ENCODE measurements around the gene INTS6. TPM values are rescaled to one million over a fixed set of nuclear protein-coding genes. Genes with fewer than 3 reads are reported as not detected.

INTS6 gene
- total and polyA plus RNA-seq, 8 donors = 10.9 to 44.8 (median 27.2) TPM

GRCh38 chr13:51341791-51342190 is 111.0 kb downstream of the INTS6 start:
- Histone ChIP-seq H3K36me3 (no peaks in the 10 kb centered on the region), H3K27me3 (no peaks in the 10 kb centered on the region), H3K27ac (no peak overlapping the region), H3K4me1 (no peaks in the 10 kb centered on the region), H3K9me3 (no peaks in the 10 kb centered on the region), H3K4me3 (no peak overlapping the region)
- WGBS, 2 donors = 96 to 100% methylated on average over 4 of the region's 4 CpGs
- no peak for DNase-seq
- TF ChIP-seq, protein P1, sequence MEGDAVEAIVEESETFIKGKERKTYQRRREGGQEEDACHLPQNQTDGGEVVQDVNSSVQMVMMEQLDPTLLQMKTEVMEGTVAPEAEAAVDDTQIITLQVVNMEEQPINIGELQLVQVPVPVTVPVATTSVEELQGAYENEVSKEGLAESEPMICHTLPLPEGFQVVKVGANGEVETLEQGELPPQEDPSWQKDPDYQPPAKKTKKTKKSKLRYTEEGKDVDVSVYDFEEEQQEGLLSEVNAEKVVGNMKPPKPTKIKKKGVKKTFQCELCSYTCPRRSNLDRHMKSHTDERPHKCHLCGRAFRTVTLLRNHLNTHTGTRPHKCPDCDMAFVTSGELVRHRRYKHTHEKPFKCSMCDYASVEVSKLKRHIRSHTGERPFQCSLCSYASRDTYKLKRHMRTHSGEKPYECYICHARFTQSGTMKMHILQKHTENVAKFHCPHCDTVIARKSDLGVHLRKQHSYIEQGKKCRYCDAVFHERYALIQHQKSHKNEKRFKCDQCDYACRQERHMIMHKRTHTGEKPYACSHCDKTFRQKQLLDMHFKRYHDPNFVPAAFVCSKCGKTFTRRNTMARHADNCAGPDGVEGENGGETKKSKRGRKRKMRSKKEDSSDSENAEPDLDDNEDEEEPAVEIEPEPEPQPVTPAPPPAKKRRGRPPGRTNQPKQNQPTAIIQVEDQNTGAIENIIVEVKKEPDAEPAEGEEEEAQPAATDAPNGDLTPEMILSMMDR (IDR thresholded peaks at IDR 0.05) = no peak
- ATAC-seq = no peak
- no peak for FAIRE-seq
- intact Hi-C loops (cut with DNase I) = no loop called here

- H3K4me3 ChIP-seq = no peak overlapping the region
- no peaks in the 10 kb centered on the region for H3K27me3 ChIP-seq
- H3K36me3 ChIP-seq = no peaks in the 10 kb centered on the region
- DNase-seq (no peak), ATAC-seq (no peak), FAIRE-seq (no peak)
- 79 to 85% methylated on average over 2 of the region's 2 CpGs for WGBS, 2 donors
- no peak overlapping the region for H3K27ac ChIP-seq
- H3K9me3 ChIP-seq = no peaks in the 10 kb centered on the region
- intact Hi-C loops (cut with DNase I) = no loop called here
- TF ChIP-seq, protein P1 (IDR thresholded peaks at IDR 0.05) = no peak
- no peaks in the 10 kb centered on the region for H3K4me1 ChIP-seq
These were observed 111.6 kb downstream of the INTS6 start for GRCh38 chr13:51341232-51341631.

DNA sequence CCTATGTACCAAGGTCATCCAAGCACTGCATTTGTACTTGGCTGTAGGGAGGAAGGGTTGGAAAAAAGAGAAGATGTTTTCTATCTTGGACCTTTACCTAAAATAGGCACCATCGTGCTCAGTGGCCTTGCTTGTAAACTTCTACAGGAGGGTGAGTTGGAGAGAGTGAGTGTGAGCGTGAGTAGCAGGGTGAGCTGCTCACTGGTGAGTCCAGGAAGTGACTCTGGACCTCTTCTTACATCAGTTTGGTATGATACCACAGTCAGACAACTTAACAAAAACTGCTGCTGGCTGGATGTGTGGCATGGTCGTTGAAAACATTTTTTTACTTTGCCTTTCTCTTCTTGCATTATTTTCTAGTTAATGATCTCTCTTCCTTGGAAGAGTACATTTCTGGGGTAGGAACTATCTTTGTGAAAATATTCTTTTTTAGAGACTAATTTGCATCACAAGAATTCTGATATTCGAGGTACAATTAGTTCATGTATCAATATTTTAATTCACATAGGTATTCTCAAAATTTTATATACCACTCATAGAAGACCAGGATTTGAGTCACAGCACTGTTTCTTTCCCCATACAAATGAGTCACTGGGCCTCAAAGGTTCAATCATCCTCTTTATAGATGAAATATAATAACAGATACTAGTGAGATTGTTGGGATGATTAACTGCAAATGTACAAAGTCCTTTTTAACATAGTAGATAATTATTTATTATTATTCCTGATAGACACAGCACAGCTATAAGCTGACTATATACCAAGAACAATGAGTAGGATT is 112.7 kb downstream of the INTS6 start:
- no peaks in the 10 kb centered on the region for H3K9me3 ChIP-seq
- TF ChIP-seq, protein P1 (IDR thresholded peaks at IDR 0.05) = no peak
- WGBS, 2 donors = 63 to 69% methylated on average over 4 of the region's 4 CpGs
- H3K27me3 ChIP-seq = no peaks in the 10 kb centered on the region
- DNase-seq (no peak), ATAC-seq (no peak), FAIRE-seq (no peak)
- H3K4me3 ChIP-seq = no peak overlapping the region
- H3K36me3 ChIP-seq = no peaks in the 10 kb centered on the region
- H3K4me1 ChIP-seq = no peaks in the 10 kb centered on the region
- H3K27ac ChIP-seq = no peak overlapping the region
- intact Hi-C loops (cut with DNase I) = no loop called here

DNA sequence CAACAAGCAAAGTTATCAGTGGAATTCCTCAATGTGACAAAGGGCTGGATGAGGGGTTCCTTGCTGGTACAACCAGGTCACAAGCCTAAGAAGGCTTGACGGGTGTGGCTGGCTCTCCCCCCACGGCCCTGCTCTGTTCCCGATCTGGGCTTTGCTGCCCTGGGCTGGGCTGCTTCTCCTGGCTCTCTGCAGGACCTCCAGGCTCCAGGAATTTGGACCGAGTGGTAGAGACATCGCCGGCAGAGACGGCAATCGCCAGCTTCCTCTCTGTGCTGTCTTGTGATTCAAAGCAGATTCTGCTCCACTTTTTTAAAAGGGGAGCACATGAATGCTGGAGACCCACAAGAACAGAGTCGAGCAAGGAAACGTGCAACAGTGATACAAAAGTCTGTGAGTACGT is 113.5 kb downstream of the INTS6 start, which contains the start of gene SERPINE3:
Gene SERPINE3 (plus strand): TSS at position 338 of the 400 bp plus-strand sequence. CDS start 1,401 bp downstream, outside the sequence.
- TF ChIP-seq, protein P1 (IDR thresholded peaks at IDR 0.05) = no peak
- H3K27me3 ChIP-seq = no peaks in the 10 kb centered on the region
- intact Hi-C loops (cut with DNase I) = no loop called here
- FAIRE-seq (no peak), ATAC-seq (no peak), DNase-seq (no peak)
- H3K27ac ChIP-seq = no peak within 1 kb of the TSS
- 87 to 88% methylated on average over 11 of the region's 11 CpGs for WGBS, 2 donors
- no peaks in the 10 kb centered on the region for H3K4me1 ChIP-seq
- H3K4me3 ChIP-seq = no peak within 1 kb of the TSS
- no peaks in the 10 kb centered on the region for H3K9me3 ChIP-seq
- no peaks in the 10 kb centered on the region for H3K36me3 ChIP-seq

DNA sequence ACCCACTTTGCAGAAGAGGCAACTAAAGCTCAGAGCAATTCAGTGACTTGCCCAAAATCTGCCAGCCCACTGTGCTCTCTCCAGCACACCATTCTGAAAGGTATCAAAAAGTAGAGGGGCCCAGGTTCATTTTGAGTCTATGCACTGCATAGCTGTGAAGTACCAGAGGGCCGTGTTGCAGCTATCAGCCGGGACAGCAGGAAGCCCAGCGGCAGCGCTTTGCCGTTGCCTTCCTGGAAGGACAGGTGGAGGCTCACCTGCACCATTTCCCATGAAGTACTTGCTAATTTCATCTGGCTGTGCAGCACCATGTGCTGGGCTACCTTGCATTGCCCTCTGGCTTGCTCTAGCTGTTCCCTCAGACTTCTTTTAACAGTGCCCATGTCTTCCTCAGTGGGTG is 116.1 kb downstream of the INTS6 start:
- ATAC-seq = peak; percentile 88 to 98 (median 94)
- Histone ChIP-seq H3K36me3 (no peaks in the 10 kb centered on the region), H3K9me3 (no peaks in the 10 kb centered on the region), H3K27ac (no peak overlapping the region), H3K4me1 (no peaks in the 10 kb centered on the region), H3K27me3 (no peaks in the 10 kb centered on the region), H3K4me3 (no peak overlapping the region)
- intact Hi-C loops (cut with DNase I) = no loop called here
- peak; percentile 55 to 77 (median 59) for DNase-seq
- TF ChIP-seq, protein P1 (IDR thresholded peaks at IDR 0.05) = no peak
- no peak for FAIRE-seq
- 30 to 40% methylated on average over 5 of the region's 5 CpGs for WGBS, 2 donors

Measured in pancreas (tissue), 10 donors.